Measurements from ENCODE around the gene FAM120B.

The FAM120B gene

GRCh38 chr6:170307080-170307545, 555 bp downstream of the FAM120B start:
- TF ChIP-seq TOX (CRISPR knock-in tag; IDR thresholded peaks at IDR 0.05; ENCODE audit: borderline replicate concordance) (no peak), ZC3H10 (CRISPR knock-in tag; IDR thresholded peaks at IDR 0.05) (no peak), GLIS3 (CRISPR knock-in tag; IDR thresholded peaks at IDR 0.05) (no peak)
- peak; percentile 16; the same call in 2 of the 3 replicates for ATAC-seq

GRCh38 chr6:170308761-170309160, 2.2 kb downstream of the FAM120B start:
- ATAC-seq = no peak
- TF ChIP-seq ZNF8 (CRISPR knock-in tag; IDR thresholded peaks at IDR 0.05) (no peak), CREB5 (CRISPR knock-in tag; IDR thresholded peaks at IDR 0.05; ENCODE audit: low read depth) (no peak), ARNTL (CRISPR knock-in tag; IDR thresholded peaks at IDR 0.05; ENCODE audit: borderline replicate concordance, low read depth) (no peak), ESRRG (CRISPR knock-in tag; IDR thresholded peaks at IDR 0.05) (no peak), ISL1 (CRISPR knock-in tag; IDR thresholded peaks at IDR 0.05) (no peak), ZFP30 (CRISPR knock-in tag; IDR thresholded peaks at IDR 0.05) (no peak), SNAI2 (CRISPR knock-in tag; IDR thresholded peaks at IDR 0.05) (no peak), ZC3H10 (CRISPR knock-in tag; IDR thresholded peaks at IDR 0.05) (no peak), RARB (CRISPR knock-in tag; IDR thresholded peaks at IDR 0.05) (no peak), ZFP3 (CRISPR knock-in tag; IDR thresholded peaks at IDR 0.05) (no peak), CSRNP3 (CRISPR knock-in tag; IDR thresholded peaks at IDR 0.05) (no peak), OSR1 (CRISPR knock-in tag; IDR thresholded peaks at IDR 0.05) (no peak), TCF4 (CRISPR knock-in tag; IDR thresholded peaks at IDR 0.05; ENCODE audit: borderline replicate concordance) (no peak), PPARA (CRISPR knock-in tag; IDR thresholded peaks at IDR 0.05; ENCODE audit: borderline replicate concordance) (no peak)
- TF ChIP-seq, protein P1, sequence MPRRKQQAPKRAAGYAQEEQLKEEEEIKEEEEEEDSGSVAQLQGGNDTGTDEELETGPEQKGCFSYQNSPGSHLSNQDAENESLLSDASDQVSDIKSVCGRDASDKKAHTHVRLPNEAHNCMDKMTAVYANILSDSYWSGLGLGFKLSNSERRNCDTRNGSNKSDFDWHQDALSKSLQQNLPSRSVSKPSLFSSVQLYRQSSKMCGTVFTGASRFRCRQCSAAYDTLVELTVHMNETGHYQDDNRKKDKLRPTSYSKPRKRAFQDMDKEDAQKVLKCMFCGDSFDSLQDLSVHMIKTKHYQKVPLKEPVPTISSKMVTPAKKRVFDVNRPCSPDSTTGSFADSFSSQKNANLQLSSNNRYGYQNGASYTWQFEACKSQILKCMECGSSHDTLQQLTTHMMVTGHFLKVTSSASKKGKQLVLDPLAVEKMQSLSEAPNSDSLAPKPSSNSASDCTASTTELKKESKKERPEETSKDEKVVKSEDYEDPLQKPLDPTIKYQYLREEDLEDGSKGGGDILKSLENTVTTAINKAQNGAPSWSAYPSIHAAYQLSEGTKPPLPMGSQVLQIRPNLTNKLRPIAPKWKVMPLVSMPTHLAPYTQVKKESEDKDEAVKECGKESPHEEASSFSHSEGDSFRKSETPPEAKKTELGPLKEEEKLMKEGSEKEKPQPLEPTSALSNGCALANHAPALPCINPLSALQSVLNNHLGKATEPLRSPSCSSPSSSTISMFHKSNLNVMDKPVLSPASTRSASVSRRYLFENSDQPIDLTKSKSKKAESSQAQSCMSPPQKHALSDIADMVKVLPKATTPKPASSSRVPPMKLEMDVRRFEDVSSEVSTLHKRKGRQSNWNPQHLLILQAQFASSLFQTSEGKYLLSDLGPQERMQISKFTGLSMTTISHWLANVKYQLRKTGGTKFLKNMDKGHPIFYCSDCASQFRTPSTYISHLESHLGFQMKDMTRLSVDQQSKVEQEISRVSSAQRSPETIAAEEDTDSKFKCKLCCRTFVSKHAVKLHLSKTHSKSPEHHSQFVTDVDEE (CRISPR knock-in tag; IDR thresholded peaks at IDR 0.05) = no peak

DNA sequence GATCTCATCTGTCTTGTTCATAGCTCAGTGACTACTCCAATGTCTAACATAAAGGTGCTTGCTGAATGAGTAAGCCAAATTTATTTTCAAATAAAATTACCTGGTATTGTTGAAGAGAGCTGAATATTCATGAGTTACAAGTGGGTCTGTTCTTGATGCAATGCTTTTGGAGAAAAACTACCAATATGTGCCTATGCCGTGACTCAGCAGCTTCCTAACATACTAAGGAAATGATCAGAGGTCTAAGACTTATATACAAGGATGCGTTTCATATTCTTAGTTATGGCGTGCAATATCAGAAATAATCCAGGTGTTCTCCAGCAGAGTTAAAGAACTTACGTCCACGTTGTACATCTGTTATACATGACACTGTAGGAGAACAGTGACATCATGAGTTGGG, 5.1 kb downstream of the FAM120B start:
- TF ChIP-seq ZNF70 (CRISPR knock-in tag; IDR thresholded peaks at IDR 0.05) (no peak), TOX (CRISPR knock-in tag; IDR thresholded peaks at IDR 0.05; ENCODE audit: borderline replicate concordance) (no peak), SNAI2 (CRISPR knock-in tag; IDR thresholded peaks at IDR 0.05) (no peak), PPARA (CRISPR knock-in tag; IDR thresholded peaks at IDR 0.05; ENCODE audit: borderline replicate concordance) (no peak), TCF4 (CRISPR knock-in tag; IDR thresholded peaks at IDR 0.05; ENCODE audit: borderline replicate concordance) (no peak)
- TF ChIP-seq, protein P2, sequence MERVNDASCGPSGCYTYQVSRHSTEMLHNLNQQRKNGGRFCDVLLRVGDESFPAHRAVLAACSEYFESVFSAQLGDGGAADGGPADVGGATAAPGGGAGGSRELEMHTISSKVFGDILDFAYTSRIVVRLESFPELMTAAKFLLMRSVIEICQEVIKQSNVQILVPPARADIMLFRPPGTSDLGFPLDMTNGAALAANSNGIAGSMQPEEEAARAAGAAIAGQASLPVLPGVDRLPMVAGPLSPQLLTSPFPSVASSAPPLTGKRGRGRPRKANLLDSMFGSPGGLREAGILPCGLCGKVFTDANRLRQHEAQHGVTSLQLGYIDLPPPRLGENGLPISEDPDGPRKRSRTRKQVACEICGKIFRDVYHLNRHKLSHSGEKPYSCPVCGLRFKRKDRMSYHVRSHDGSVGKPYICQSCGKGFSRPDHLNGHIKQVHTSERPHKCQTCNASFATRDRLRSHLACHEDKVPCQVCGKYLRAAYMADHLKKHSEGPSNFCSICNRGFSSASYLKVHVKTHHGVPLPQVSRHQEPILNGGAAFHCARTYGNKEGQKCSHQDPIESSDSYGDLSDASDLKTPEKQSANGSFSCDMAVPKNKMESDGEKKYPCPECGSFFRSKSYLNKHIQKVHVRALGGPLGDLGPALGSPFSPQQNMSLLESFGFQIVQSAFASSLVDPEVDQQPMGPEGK (CRISPR knock-in tag; IDR thresholded peaks at IDR 0.05; ENCODE audit: borderline replicate concordance) = no peak
- ATAC-seq = no peak

DNA sequence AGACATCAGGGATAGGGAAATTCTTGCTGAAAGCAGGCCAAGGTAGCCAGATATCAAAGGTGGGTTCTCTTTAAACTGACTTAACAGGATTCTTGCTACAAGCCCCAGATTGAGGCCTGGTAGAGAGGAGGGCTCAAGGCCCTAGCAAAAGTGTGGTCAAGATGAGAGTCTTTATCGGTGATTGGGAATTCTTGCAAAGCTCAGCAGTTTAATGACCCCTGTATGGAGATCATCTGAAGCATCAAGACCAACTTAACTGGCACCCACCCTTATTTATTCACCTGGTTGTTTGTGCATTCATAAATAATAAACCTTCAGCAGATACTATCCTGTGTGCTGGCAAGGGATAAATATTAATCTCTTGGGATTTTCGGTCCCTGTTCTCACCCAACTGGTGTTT, 6.3 kb downstream of the FAM120B start:
- ATAC-seq = no peak
- TF ChIP-seq OSR1 (CRISPR knock-in tag; IDR thresholded peaks at IDR 0.05) (no peak), TOX (CRISPR knock-in tag; IDR thresholded peaks at IDR 0.05; ENCODE audit: borderline replicate concordance) (no peak), ZNF565 (CRISPR knock-in tag; conservative IDR thresholded peaks at IDR 0.05; ENCODE audit: low read depth) (no peak), ZC3H10 (CRISPR knock-in tag; IDR thresholded peaks at IDR 0.05) (no peak), BACH2 (CRISPR knock-in tag; IDR thresholded peaks at IDR 0.05; ENCODE audit: borderline replicate concordance) (no peak), TCF4 (CRISPR knock-in tag; IDR thresholded peaks at IDR 0.05; ENCODE audit: borderline replicate concordance) (no peak), GLIS3 (CRISPR knock-in tag; IDR thresholded peaks at IDR 0.05) (no peak), RARB (CRISPR knock-in tag; IDR thresholded peaks at IDR 0.05) (no peak), SNAI2 (CRISPR knock-in tag; IDR thresholded peaks at IDR 0.05) (no peak), CSDC2 (CRISPR knock-in tag; IDR thresholded peaks at IDR 0.05) (no peak), ZFP3 (CRISPR knock-in tag; IDR thresholded peaks at IDR 0.05) (no peak)
- TF ChIP-seq, protein P2 (CRISPR knock-in tag; IDR thresholded peaks at IDR 0.05; ENCODE audit: borderline replicate concordance) = no peak
- TF ChIP-seq, protein P1 (CRISPR knock-in tag; IDR thresholded peaks at IDR 0.05) = no peak
